ENCODE results near the gene ATF6. TPM values are rescaled to one million over a fixed set of nuclear protein-coding genes. Genes with fewer than 3 reads are reported as not detected.
"Not testable (repeated sequence)": the region's sequence is repeated elsewhere in the genome, so short reads cannot be mapped to it uniquely, and the experiment has no call there.

The ATF6 gene
- total RNA-seq, 2 experiments from 2014 or later, result 16.9 to 17.3 TPM

- Mint-ChIP-seq H3K9me3 (peaks cover 12% of the 10 kb centered on the region), H3K27me3 (no peaks in the 10 kb centered on the region), H3K36me3 (ENCODE audit: low read depth) (peaks cover 50% of the 10 kb centered on the region), H3K4me3 (no peak overlapping the region), H3K27ac (no peak overlapping the region), H3K4me1 (ENCODE audit: low read depth) (peaks cover 12% of the 10 kb centered on the region)
- no peak for TF ChIP-seq CTCF (IDR thresholded peaks at IDR 0.05)
- POLR2A ChIA-PET, result no interaction called here
- ATAC-seq, result no peak
- intact Hi-C loops (cut with micrococcal nuclease), result no loop called here
- no peak for DNase-seq
- CTCF ChIA-PET, result interaction anchor here (1.9 kb wide), 1 partner anchor 13 kb away, joined by 8 read pairs; no protein-coding TSS in a partner anchor
Measured at GRCh38 chr1:161805399-161806197, 39.5 kb downstream of the ATF6 start.

- H3K27me3 Mint-ChIP-seq; H3K27ac Mint-ChIP-seq; H3K4me3 Mint-ChIP-seq; DNase-seq; ATAC-seq; POLR2A ChIA-PET; CTCF ChIA-PET; intact Hi-C loops (cut with micrococcal nuclease); H3K4me1 Mint-ChIP-seq (ENCODE audit: low read depth): not testable (repeated sequence)
- Mint-ChIP-seq H3K36me3 (ENCODE audit: low read depth) (peaks cover 48% of the 10 kb centered on the region), H3K9me3 (peaks cover 16% of the 10 kb centered on the region)
Measured at GRCh38 chr1:161809202-161809601, 43.1 kb downstream of the ATF6 start.

- POLR2A ChIA-PET, H3K27me3 Mint-ChIP-seq: not testable (repeated sequence)
- H3K36me3 Mint-ChIP-seq (ENCODE audit: low read depth), result peaks cover 48% of the 10 kb centered on the region
Measured at GRCh38 chr1:161809656-161810055, 43.5 kb downstream of the ATF6 start.

GRCh38 chr1:161810780-161811179, 44.7 kb downstream of the ATF6 start:
- intact Hi-C loops (cut with micrococcal nuclease), result no loop called here
- no peaks in the 10 kb centered on the region for H3K27me3 Mint-ChIP-seq
- POLR2A ChIA-PET, result no interaction called here
- H3K4me1 Mint-ChIP-seq (ENCODE audit: low read depth), result peaks cover 5% of the 10 kb centered on the region
- DNase-seq (no peak), ATAC-seq (no peak)
- H3K27ac Mint-ChIP-seq, result no peak overlapping the region
- H3K9me3 Mint-ChIP-seq, result peaks cover 16% of the 10 kb centered on the region
- no peak for TF ChIP-seq CTCF (IDR thresholded peaks at IDR 0.05)
- peaks cover 48% of the 10 kb centered on the region for H3K36me3 Mint-ChIP-seq (ENCODE audit: low read depth)
- H3K4me3 Mint-ChIP-seq, result no peak overlapping the region
- CTCF ChIA-PET, result no interaction called here

More at GRCh38 chr1:161809656-161810055, 43.5 kb downstream of the ATF6 start:
- H3K4me1 Mint-ChIP-seq (ENCODE audit: low read depth); H3K4me3 Mint-ChIP-seq; CTCF ChIA-PET; H3K27ac Mint-ChIP-seq; ATAC-seq; intact Hi-C loops (cut with micrococcal nuclease); DNase-seq: not testable (repeated sequence)
- peaks cover 16% of the 10 kb centered on the region for H3K9me3 Mint-ChIP-seq

- ATAC-seq, result no peak
Measured at GRCh38 chr1:161816201-161816600, 50.1 kb downstream of the ATF6 start.

More at GRCh38 chr1:161816201-161816600, 50.1 kb downstream of the ATF6 start:
- no peaks in the 10 kb centered on the region for H3K27me3 Mint-ChIP-seq
- no peak for TF ChIP-seq CTCF (IDR thresholded peaks at IDR 0.05)
- POLR2A ChIA-PET, result no interaction called here
- no peak for DNase-seq
- no peak overlapping the region for H3K4me3 Mint-ChIP-seq
- intact Hi-C loops (cut with micrococcal nuclease), result no loop called here
- peaks cover 21% of the 10 kb centered on the region for H3K36me3 Mint-ChIP-seq (ENCODE audit: low read depth)
- peaks cover under 1% of the 10 kb centered on the region for H3K9me3 Mint-ChIP-seq
- CTCF ChIA-PET, result interaction anchor here (1.5 to 2.0 kb wide), 2 partner anchors 24 to 221 kb away, joined by 5 to 10 read pairs; no protein-coding TSS in a partner anchor
- no peak overlapping the region for H3K27ac Mint-ChIP-seq
- no peaks in the 10 kb centered on the region for H3K4me1 Mint-ChIP-seq (ENCODE audit: low read depth)
